Keratinocyte (primary cell): Measurements from ENCODE around the gene TMPRSS2. TPM values are rescaled to one million over a fixed set of nuclear protein-coding genes. Genes with fewer than 3 reads are reported as not detected.

Experiments used
- DNase-seq: peaks from one replicate; pipeline ENCODE4 v3.0.0-alpha.2; 2011; ENCODE audit warnings: low read depth, missing footprints, low spot score
- FAIRE-seq: peaks from 2 replicates; lab custom pipeline; 2011; peaks lifted over from hg19 to GRCh38; lab: Jason Lieb, UNC
- H2AFZ ChIP-seq: 2 replicates; pipeline ENCODE4 v1.6.0; 2012; ENCODE audit warnings: low read length, control low read depth, inconsistent platforms; ENCODE audit not compliant: control insufficient read depth
- H3K27ac ChIP-seq: 2 replicates; pipeline ENCODE4 v1.5.1; 2011; ENCODE audit warnings: low read length; ENCODE audit not compliant: control insufficient read depth, insufficient read depth
- H3K27me3 ChIP-seq: 3 replicates; pipeline ENCODE4 v1.6.0; 2011; ENCODE audit warnings: low read length; ENCODE audit not compliant: control insufficient read depth, insufficient read depth; ENCODE audit errors: extremely low read depth
- H3K36me3 ChIP-seq, 2 experiments: 2 replicates in 1 of 2; 3 replicates in 1 of 2; pipeline ENCODE4 v1.5.1; 2011; ENCODE audit warnings: low read length in 2 of 2, mild to moderate bottlenecking in 1 of 2; ENCODE audit not compliant: control insufficient read depth in 2 of 2, insufficient read depth in 2 of 2; ENCODE audit errors: extremely low read depth in 1 of 2
- H3K4me1 ChIP-seq: 3 replicates; pipeline ENCODE4 v1.5.1; 2011; ENCODE audit warnings: low read length; ENCODE audit not compliant: control insufficient read depth, insufficient read depth; ENCODE audit errors: extremely low read depth
- H3K4me2 ChIP-seq: 3 replicates; pipeline ENCODE4 v1.6.0; 2011; ENCODE audit warnings: low read depth, low read length; ENCODE audit not compliant: control insufficient read depth, insufficient read depth; ENCODE audit errors: extremely low read depth
- H3K4me3 ChIP-seq, 3 experiments: fragments of 200-600 bp in 1 of 3; sonication (generic) in 1 of 3; 2 replicates in 2 of 3; 3 replicates in 1 of 3; pipeline ENCODE4 v1.5.1; 2011 to 2016; ENCODE audit warnings: low read length in 3 of 3, mild to moderate bottlenecking in 3 of 3, control low read depth in 2 of 3, inconsistent platforms in 1 of 3, low read depth in 1 of 3, mixed read lengths in 1 of 3, mixed run types in 1 of 3, moderate library complexity in 1 of 3; ENCODE audit not compliant: control insufficient read depth in 2 of 3, insufficient read depth in 2 of 3; ENCODE audit errors: extremely low read depth in 1 of 3
- H3K79me2 ChIP-seq: 2 replicates; pipeline ENCODE4 v1.6.0; 2012; ENCODE audit warnings: low read length; ENCODE audit not compliant: control insufficient read depth, insufficient read depth
- H3K9ac ChIP-seq: 3 replicates; pipeline ENCODE4 v1.6.0; 2011; ENCODE audit warnings: low read length; ENCODE audit not compliant: control insufficient read depth, insufficient read depth; ENCODE audit errors: extremely low read depth
- H3K9me1 ChIP-seq: 3 replicates; pipeline ENCODE4 v1.6.0; 2011; ENCODE audit warnings: low read length; ENCODE audit not compliant: control insufficient read depth, insufficient read depth; ENCODE audit errors: extremely low read depth
- H3K9me3 ChIP-seq: 2 replicates; pipeline ENCODE4 v1.5.1; 2012; ENCODE audit warnings: low read depth, low read length; ENCODE audit not compliant: control insufficient read depth
- H4K20me1 ChIP-seq: 3 replicates; pipeline ENCODE4 v1.6.0; 2011; ENCODE audit warnings: low read length; ENCODE audit not compliant: control insufficient read depth, insufficient read depth; ENCODE audit errors: extremely low read depth
- CTCF ChIP-seq, 3 experiments: IDR thresholded peaks in 1 of 3; conservative IDR thresholded peaks in 1 of 3; optimal IDR thresholded peaks in 1 of 3; 2 replicates in 2 of 3; 3 replicates in 1 of 3; pipeline versions ENCODE3 to v1.5.1; 2011; ENCODE audit warnings: low read length in 3 of 3, mild to moderate bottlenecking in 3 of 3, moderate library complexity in 2 of 3, control low read depth in 1 of 3, inconsistent platforms in 1 of 3; ENCODE audit not compliant: insufficient read depth in 2 of 3; ENCODE audit errors: extremely low read depth in 1 of 3
- EZH2 ChIP-seq: IDR thresholded peaks from one replicate; pipeline ENCODE4 v1.6.1; 2012; ENCODE audit warnings: inconsistent platforms, mild to moderate bottlenecking, low read length, moderate library complexity
- dilution Hi-C: fragments of 300-500 bp; cut with MboI; formaldehyde crosslinking; loops from one replicate; pipeline ENCODE4 v1.7.0; 2020; ENCODE audit warnings: low sequenced_read_pairs; ENCODE audit not compliant: extremely low pct_ligation_motif_present
- polyA plus RNA-seq, 5 experiments: library from polyadenylated mRNA; depleted of rRNA in 3 of 5; stranded (reverse) in 3 of 5; stranded (forward) in 1 of 5; unstranded in 1 of 5; fragments of >200 nt; gene quantifications; 1 replicate in 1 of 5; 2 replicates in 3 of 5; 3 replicates in 1 of 5; pipeline versions ENCODE4 v1.2.1 to v1.2.3, GENCODE V29; 2011 to 2012; ENCODE audit warnings: missing spikeins in 2 of 5, low read depth in 1 of 5, low replicate concordance in 1 of 5

TMPRSS2 gene
- polyA plus RNA-seq, 1 donor (not counting 4 experiments of a cell fraction or from before 2014, with no cell fraction given) = not detected

- DNase-seq = no peak
- H3K9me3 ChIP-seq = no peaks in the 10 kb centered on the region
- no peaks in the 10 kb centered on the region for H3K79me2 ChIP-seq
- H4K20me1 ChIP-seq = no peaks in the 10 kb centered on the region
- no peak overlapping the region for H3K4me2 ChIP-seq
- no peaks in the 10 kb centered on the region for H3K9me1 ChIP-seq
- H3K4me1 ChIP-seq = no peaks in the 10 kb centered on the region
- dilution Hi-C loops = no loop called here
- H3K27ac ChIP-seq = no peak overlapping the region
- H3K27me3 ChIP-seq = peaks cover 8% of the 10 kb centered on the region
- TF ChIP-seq CTCF (optimal IDR thresholded peaks at IDR 0.05 in 1 of 3, IDR thresholded peaks at IDR 0.05 in 1 of 3, conservative IDR thresholded peaks at IDR 0.05 in 1 of 3; ENCODE audit: extremely low read depth in 1 of 3, insufficient read depth in 2 of 3, low read length in 3 of 3) (no peak), EZH2 (no peak)
- H3K9ac ChIP-seq = no peak overlapping the region
- FAIRE-seq = no peak
- H3K4me3 ChIP-seq = no peak overlapping the region
- H2AFZ ChIP-seq = no peak overlapping the region
- no peaks in the 10 kb centered on the region for H3K36me3 ChIP-seq
Observed at GRCh38 chr21:41552254-41552653, 44.3 kb upstream of the TMPRSS2 start.

- no peaks in the 10 kb centered on the region for H3K9me1 ChIP-seq
- H3K4me2 ChIP-seq = no peak overlapping the region
- dilution Hi-C loops = no loop called here
- H4K20me1 ChIP-seq = no peaks in the 10 kb centered on the region
- FAIRE-seq (no peak), DNase-seq (no peak)
- no peaks in the 10 kb centered on the region for H3K4me1 ChIP-seq
- no peaks in the 10 kb centered on the region for H3K36me3 ChIP-seq
- no peak overlapping the region for H2AFZ ChIP-seq
- H3K9ac ChIP-seq = no peak overlapping the region
- no peaks in the 10 kb centered on the region for H3K79me2 ChIP-seq
- H3K4me3 ChIP-seq = no peak overlapping the region
- no peaks in the 10 kb centered on the region for H3K9me3 ChIP-seq
- peaks cover 7% of the 10 kb centered on the region for H3K27me3 ChIP-seq
- no peak overlapping the region for H3K27ac ChIP-seq
- TF ChIP-seq EZH2 (no peak), CTCF (optimal IDR thresholded peaks at IDR 0.05 in 1 of 3, IDR thresholded peaks at IDR 0.05 in 1 of 3, conservative IDR thresholded peaks at IDR 0.05 in 1 of 3; ENCODE audit: extremely low read depth in 1 of 3, insufficient read depth in 2 of 3, low read length in 3 of 3) (no peak)
Observed at GRCh38 chr21:41548781-41549180, 40.8 kb upstream of the TMPRSS2 start.
